Suprapubic skin (tissue), 3 donors: ENCODE measurements around the gene CDH4.

ENCODE experiments used
- CTCF ChIP-seq, 2 donors: fragments of 200-600 bp in 1 of 2; fragments of 450-650 bp in 1 of 2; sonication (generic) in 1 of 2; IDR thresholded peaks; one replicate each; pipeline ENCODE4 v1.5.1; 2016 to 2019; ENCODE audit warnings: antibody characterized with exemption in 2 of 2, mild to moderate bottlenecking in 1 of 2, moderate library complexity in 1 of 2
- POLR2A ChIP-seq, 2 donors: fragments of 450-650 bp; IDR thresholded peaks; one replicate each; pipeline ENCODE4 v1.6.1; 2017; ENCODE audit warnings: antibody characterized with exemption in 2 of 2, mild to moderate bottlenecking in 2 of 2, moderate library complexity in 2 of 2

GRCh38 chr20:61690150-61690549 is 438.1 kb downstream of the CDH4 start:
- TF ChIP-seq POLR2A (IDR thresholded peaks at IDR 0.05), result no peak
- TF ChIP-seq CTCF (IDR thresholded peaks at IDR 0.05), result no peak
